Hepatocyte (in vitro differentiated cells): ENCODE measurements around the gene LST1. TPM values are rescaled to one million over a fixed set of nuclear protein-coding genes. Genes with fewer than 3 reads are reported as not detected.

Experiments
- DNase-seq: peaks from one replicate; pipeline ENCODE4 v3.0.0-alpha.2; 2016; ENCODE audit warnings: low spot score
- H2AFZ ChIP-seq: fragments of 200-600 bp; sonication (generic); 2 replicates; pipeline ENCODE4 v1.6.0; 2016; ENCODE audit warnings: antibody characterized with exemption, mild to moderate bottlenecking
- H3K27ac ChIP-seq: fragments of 200-600 bp; sonication (generic); 2 replicates; pipeline ENCODE4 v1.5.1; 2016; ENCODE audit warnings: mild to moderate bottlenecking
- H3K27me3 ChIP-seq: fragments of 200-600 bp; sonication (generic); 2 replicates; pipeline ENCODE4 v1.6.1; 2016
- H3K36me3 ChIP-seq: fragments of 200-600 bp; sonication (generic); replicated peaks from 2 replicates; pipeline ENCODE4 v1.5.1; 2016; ENCODE audit warnings: low read depth; ENCODE audit not compliant: insufficient read depth
- H3K4me1 ChIP-seq: fragments of 200-600 bp; sonication (generic); 2 replicates; pipeline ENCODE4 v1.5.1; 2016; ENCODE audit warnings: mild to moderate bottlenecking, moderate library complexity; ENCODE audit not compliant: insufficient read depth
- H3K4me2 ChIP-seq: fragments of 200-600 bp; sonication (generic); 2 replicates; pipeline ENCODE4 v1.6.0; 2016
- H3K4me3 ChIP-seq: fragments of 200-600 bp; sonication (generic); 2 replicates; pipeline ENCODE4 v1.5.1; 2016; ENCODE audit warnings: mild to moderate bottlenecking
- H3K79me2 ChIP-seq: fragments of 200-600 bp; sonication (generic); 2 replicates; pipeline ENCODE4 v1.6.0; 2017; ENCODE audit warnings: mild to moderate bottlenecking
- H3K9me2 ChIP-seq: fragments of 200-600 bp; sonication (generic); replicated peaks from 2 replicates; pipeline ENCODE4 v1.6.0; 2017; ENCODE audit warnings: mild to moderate bottlenecking; ENCODE audit not compliant: insufficient read depth
- H3K9me3 ChIP-seq: fragments of 200-600 bp; sonication (generic); 2 replicates; pipeline ENCODE4 v1.5.1; 2016; ENCODE audit warnings: low read depth, mild to moderate bottlenecking
- H4K20me1 ChIP-seq: fragments of 200-600 bp; sonication (generic); 2 replicates; pipeline ENCODE4 v1.6.0; 2016; ENCODE audit warnings: mild to moderate bottlenecking; ENCODE audit not compliant: insufficient read depth, poor library complexity, severe bottlenecking
- CTCF ChIP-seq: fragments of 200-600 bp; sonication (generic); IDR thresholded peaks from 2 replicates; pipeline ENCODE4 v1.5.1; 2016; ENCODE audit warnings: antibody characterized with exemption, mild to moderate bottlenecking; ENCODE audit not compliant: poor library complexity
- EZH2 ChIP-seq: fragments of 200-600 bp; sonication (generic); IDR thresholded peaks from 2 replicates; pipeline ENCODE4 v1.6.1; 2016; ENCODE audit warnings: antibody characterized with exemption, mild to moderate bottlenecking, borderline replicate concordance
- EZH2phosphoT487 ChIP-seq: fragments of 200-600 bp; sonication (generic); IDR thresholded peaks from one replicate; pipeline ENCODE4 v1.6.1; 2018; ENCODE audit warnings: antibody characterized with exemption, mild to moderate bottlenecking, low read depth, moderate library complexity; ENCODE audit not compliant: unreplicated experiment, severe bottlenecking
- WGBS: methylation state at CpG from one replicate; pipeline ENCODE4 v1.1.6; 2016; ENCODE audit warnings: low lambda C conversion rate; ENCODE audit errors: missing lambda C conversion rate; 5-methylcytosine and 5-hydroxymethylcytosine counted together
- polyA plus RNA-seq: library from polyadenylated mRNA; unstranded; fragments of >200 nt; fragmentation: Nextera tagmentation; extraction: Ambion mirVana; gene quantifications from 2 replicates; pipeline ENCODE4 v1.2.1, GENCODE V29; 2016
- total RNA-seq: library from RNA; depleted of rRNA; stranded (reverse); fragments of >200 nt; gene quantifications from 2 replicates; pipeline ENCODE4 v1.2.3, GENCODE V29; 2014

LST1 gene
- total and polyA plus RNA-seq, 2 experiments from 2014 or later = 2.4 TPM; not detected in 1

GRCh38 chr6:31585491-31585890 lies 586 bp upstream of the LST1 start:
- H3K9me2 ChIP-seq = no peaks in the 10 kb centered on the region
- H4K20me1 ChIP-seq = no peaks in the 10 kb centered on the region
- TF ChIP-seq EZH2phosphoT487 (no peak), CTCF (no peak), EZH2 (no peak)
- no peaks in the 10 kb centered on the region for H3K79me2 ChIP-seq
- no peaks in the 10 kb centered on the region for H3K27me3 ChIP-seq
- H3K36me3 ChIP-seq = no peaks in the 10 kb centered on the region
- no peak for DNase-seq
- no peak overlapping the region for H3K4me2 ChIP-seq
- H3K9me3 ChIP-seq = no peaks in the 10 kb centered on the region
- peaks cover 2% of the 10 kb centered on the region for H3K4me1 ChIP-seq
- H3K4me3 ChIP-seq = no peak overlapping the region
- no peak overlapping the region for H3K27ac ChIP-seq
- 65% methylated on average over 2 of the region's 2 CpGs for WGBS
- no peak overlapping the region for H2AFZ ChIP-seq

GRCh38 chr6:31586599-31587281 lies 663 bp downstream of the LST1 start:
- H3K9me2 ChIP-seq = no peaks in the 10 kb centered on the region
- no peak for DNase-seq
- H3K9me3 ChIP-seq = no peaks in the 10 kb centered on the region
- H4K20me1 ChIP-seq = no peaks in the 10 kb centered on the region
- H3K79me2 ChIP-seq = no peaks in the 10 kb centered on the region
- no peak overlapping the region for H3K27ac ChIP-seq
- H3K27me3 ChIP-seq = no peaks in the 10 kb centered on the region
- no peak overlapping the region for H3K4me3 ChIP-seq
- no peaks in the 10 kb centered on the region for H3K36me3 ChIP-seq
- H2AFZ ChIP-seq = no peak overlapping the region
- 83% methylated on average over 7 of the region's 9 CpGs for WGBS
- H3K4me1 ChIP-seq = no peaks in the 10 kb centered on the region
- no peak for TF ChIP-seq CTCF
- no peak for TF ChIP-seq EZH2phosphoT487
- TF ChIP-seq EZH2 = no peak
- no peak overlapping the region for H3K4me2 ChIP-seq

GRCh38 chr6:31587791-31588777 lies 2.0 kb downstream of the LST1 start:
- H3K4me2 ChIP-seq = no peak overlapping the region
- no peaks in the 10 kb centered on the region for H3K9me3 ChIP-seq
- no peak overlapping the region for H2AFZ ChIP-seq
- no peaks in the 10 kb centered on the region for H4K20me1 ChIP-seq
- no peak overlapping the region for H3K27ac ChIP-seq
- WGBS = 80% methylated on average over 12 of the region's 12 CpGs
- no peaks in the 10 kb centered on the region for H3K36me3 ChIP-seq
- no peaks in the 10 kb centered on the region for H3K4me1 ChIP-seq
- H3K9me2 ChIP-seq = no peaks in the 10 kb centered on the region
- no peak overlapping the region for H3K4me3 ChIP-seq
- H3K27me3 ChIP-seq = no peaks in the 10 kb centered on the region
- TF ChIP-seq CTCF (no peak), EZH2 (no peak), EZH2phosphoT487 (no peak)
- no peak for DNase-seq
- no peaks in the 10 kb centered on the region for H3K79me2 ChIP-seq
